ENCODE results near the gene MBLAC1.

Gene MBLAC1

GRCh38 chr7:100090527-100091410, 36.0 kb upstream of the MBLAC1 start:
- no peak for DNase-seq
- CTCF ChIA-PET = interaction anchor here (1.1 to 1.9 kb wide), 2 partner anchors 8 to 11 kb away, joined by 4 to 7 read pairs; partner anchors contain the start of genes AP4M1 and MCM7
- WGBS (ENCODE audit: insufficient coverage) = 93% methylated on average over 12 of the region's 14 CpGs
- Histone ChIP-seq H3K27ac (ENCODE audit: insufficient read depth in 1 of 2, low read depth in 1 of 2, low read length in 2 of 2, poor library complexity in 1 of 2, severe bottlenecking in 2 of 2) (no peak overlapping the region), H3K9me3 (ENCODE audit: control extremely low read depth in 1 of 5, control insufficient read depth in 4 of 5, insufficient read depth in 2 of 5, low read depth in 1 of 5, low read length in 4 of 5) (no peaks in the 10 kb centered on the region), H3K27me3 (replicated peaks in 2 of 5; ENCODE audit: control insufficient read depth in 4 of 5, insufficient read depth in 5 of 5, low read length in 4 of 5) (no peaks in the 10 kb centered on the region), H3K4me1 (ENCODE audit: control extremely low read depth in 1 of 4, control insufficient read depth in 4 of 4, insufficient read depth in 4 of 4, low read length in 3 of 4) (peaks cover 0 to 20% (median 13%) of the 10 kb centered on the region in 4 experiments), H3K4me3 (ENCODE audit: control insufficient read depth in 1 of 7, extremely low read depth in 1 of 7, insufficient read depth in 4 of 7, low read depth in 2 of 7, low read length in 6 of 7) (no peak overlapping the region), H3K36me3 (ENCODE audit: control insufficient read depth in 4 of 4, insufficient read depth in 4 of 4, low read length in 3 of 4) (peaks cover 13 to 56% (median 49%) of the 10 kb centered on the region in 4 experiments)
- POLR2A ChIA-PET = interaction anchor here (1.9 to 2.3 kb wide), 2 partner anchors 8 to 10 kb away, joined by 5 to 8 read pairs; partner anchors contain the start of gene MCM7

- DNase-seq = peak in 1 of 3 donors; percentile 25
- Histone ChIP-seq H3K27ac (ENCODE audit: insufficient read depth in 1 of 2, low read depth in 1 of 2, low read length in 2 of 2, poor library complexity in 1 of 2, severe bottlenecking in 2 of 2) (no peak overlapping the region), H3K4me3 (ENCODE audit: control insufficient read depth in 1 of 7, extremely low read depth in 1 of 7, insufficient read depth in 4 of 7, low read depth in 2 of 7, low read length in 6 of 7) (no peak overlapping the region), H3K9me3 (ENCODE audit: control extremely low read depth in 1 of 5, control insufficient read depth in 4 of 5, insufficient read depth in 2 of 5, low read depth in 1 of 5, low read length in 4 of 5) (no peaks in the 10 kb centered on the region), H3K4me1 (ENCODE audit: control extremely low read depth in 1 of 4, control insufficient read depth in 4 of 4, insufficient read depth in 4 of 4, low read length in 3 of 4) (peaks cover 0 to 20% (median 13%) of the 10 kb centered on the region in 4 experiments), H3K27me3 (replicated peaks in 2 of 5; ENCODE audit: control insufficient read depth in 4 of 5, insufficient read depth in 5 of 5, low read length in 4 of 5) (no peaks in the 10 kb centered on the region), H3K36me3 (ENCODE audit: control insufficient read depth in 4 of 4, insufficient read depth in 4 of 4, low read length in 3 of 4) (peaks cover 14 to 64% (median 55%) of the 10 kb centered on the region in 4 experiments)
- 90% methylated on average over 18 of the region's 19 CpGs for WGBS (ENCODE audit: insufficient coverage)
- ChIA-PET POLR2A (interaction anchor here (1.9 to 2.3 kb wide), 2 partner anchors 9 kb away, joined by 5 to 8 read pairs; partner anchors contain the start of gene MCM7), CTCF (interaction anchor here (1.1 to 2.0 kb wide), 4 partner anchors 9 to 40 kb away, joined by 3 to 7 read pairs (median 5); partner anchors contain the start of genes AP4M1 and MCM7)
These were observed 35.2 kb upstream of the MBLAC1 start for GRCh38 chr7:100091411-100092181.

GRCh38 chr7:100093054-100093453, 33.7 kb upstream of the MBLAC1 start:
- Histone ChIP-seq H3K9me3 (ENCODE audit: control extremely low read depth in 1 of 5, control insufficient read depth in 4 of 5, insufficient read depth in 2 of 5, low read depth in 1 of 5, low read length in 4 of 5) (no peaks in the 10 kb centered on the region), H3K27ac (ENCODE audit: insufficient read depth in 1 of 2, low read depth in 1 of 2, low read length in 2 of 2, poor library complexity in 1 of 2, severe bottlenecking in 2 of 2) (peak overlapping the region in 1 of 2 experiments; percentile 12), H3K4me3 (ENCODE audit: control insufficient read depth in 1 of 7, extremely low read depth in 1 of 7, insufficient read depth in 4 of 7, low read depth in 2 of 7, low read length in 6 of 7) (no peak overlapping the region), H3K36me3 (ENCODE audit: control insufficient read depth in 4 of 4, insufficient read depth in 4 of 4, low read length in 3 of 4) (peaks cover 22 to 78% (median 64%) of the 10 kb centered on the region in 4 experiments), H3K4me1 (ENCODE audit: control extremely low read depth in 1 of 4, control insufficient read depth in 4 of 4, insufficient read depth in 4 of 4, low read length in 3 of 4) (peaks cover 0 to 17% (median 11%) of the 10 kb centered on the region in 4 experiments), H3K27me3 (replicated peaks in 2 of 5; ENCODE audit: control insufficient read depth in 4 of 5, insufficient read depth in 5 of 5, low read length in 4 of 5) (no peaks in the 10 kb centered on the region)
- POLR2A ChIA-PET = interaction anchor here (0.7 kb wide), 1 partner anchor 12 kb away, joined by 3 read pairs; the partner anchor contains the start of gene ZNF3
- no peak for DNase-seq
- CTCF ChIA-PET = interaction anchor here (1.0 to 2.0 kb wide), 2 partner anchors 8 to 38 kb away, joined by 4 to 6 read pairs; no protein-coding TSS in a partner anchor
- WGBS (ENCODE audit: insufficient coverage) = 93% methylated on average over 6 of the region's 8 CpGs

- Histone ChIP-seq H3K36me3 (ENCODE audit: control insufficient read depth in 4 of 4, insufficient read depth in 4 of 4, low read length in 3 of 4) (peaks cover 26 to 82% (median 68%) of the 10 kb centered on the region in 4 experiments), H3K4me3 (ENCODE audit: control insufficient read depth in 1 of 7, extremely low read depth in 1 of 7, insufficient read depth in 4 of 7, low read depth in 2 of 7, low read length in 6 of 7) (no peak overlapping the region), H3K27me3 (replicated peaks in 2 of 5; ENCODE audit: control insufficient read depth in 4 of 5, insufficient read depth in 5 of 5, low read length in 4 of 5) (no peaks in the 10 kb centered on the region), H3K4me1 (ENCODE audit: control extremely low read depth in 1 of 4, control insufficient read depth in 4 of 4, insufficient read depth in 4 of 4, low read length in 3 of 4) (peaks cover 0 to 13% (median 7%) of the 10 kb centered on the region in 4 experiments), H3K9me3 (ENCODE audit: control extremely low read depth in 1 of 5, control insufficient read depth in 4 of 5, insufficient read depth in 2 of 5, low read depth in 1 of 5, low read length in 4 of 5) (no peaks in the 10 kb centered on the region), H3K27ac (ENCODE audit: insufficient read depth in 1 of 2, low read depth in 1 of 2, low read length in 2 of 2, poor library complexity in 1 of 2, severe bottlenecking in 2 of 2) (no peak overlapping the region)
- ChIA-PET CTCF (interaction anchor here (1.0 to 2.0 kb wide), 3 partner anchors 8 to 37 kb away, joined by 3 to 6 read pairs (median 4); no protein-coding TSS in a partner anchor), POLR2A (interaction anchor here (0.7 kb wide), 1 partner anchor 12 kb away, joined by 3 read pairs; the partner anchor contains the start of gene ZNF3)
- no peak for DNase-seq
- WGBS (ENCODE audit: insufficient coverage) = 98% methylated on average over 13 of the region's 13 CpGs
These were observed 33.3 kb upstream of the MBLAC1 start for GRCh38 chr7:100093498-100093897.

- POLR2A ChIA-PET = interaction anchor here (1.3 kb wide), 1 partner anchor 11 kb away, joined by 4 read pairs; no protein-coding TSS in a partner anchor
These were observed 32.8 kb upstream of the MBLAC1 start for GRCh38 chr7:100093925-100094486.

GRCh38 chr7:100095289-100095688, 31.5 kb upstream of the MBLAC1 start:
- Histone ChIP-seq H3K9me3 (ENCODE audit: control extremely low read depth in 1 of 5, control insufficient read depth in 4 of 5, insufficient read depth in 2 of 5, low read depth in 1 of 5, low read length in 4 of 5) (no peaks in the 10 kb centered on the region), H3K4me3 (ENCODE audit: control insufficient read depth in 1 of 7, extremely low read depth in 1 of 7, insufficient read depth in 4 of 7, low read depth in 2 of 7, low read length in 6 of 7) (no peak overlapping the region), H3K4me1 (ENCODE audit: control extremely low read depth in 1 of 4, control insufficient read depth in 4 of 4, insufficient read depth in 4 of 4, low read length in 3 of 4) (peaks cover 7 to 15% (median 9%) of the 10 kb centered on the region in 4 experiments), H3K27me3 (replicated peaks in 2 of 5; ENCODE audit: control insufficient read depth in 4 of 5, insufficient read depth in 5 of 5, low read length in 4 of 5) (no peaks in the 10 kb centered on the region), H3K36me3 (ENCODE audit: control insufficient read depth in 4 of 4, insufficient read depth in 4 of 4, low read length in 3 of 4) (peaks cover 31 to 95% (median 78%) of the 10 kb centered on the region in 4 experiments), H3K27ac (ENCODE audit: insufficient read depth in 1 of 2, low read depth in 1 of 2, low read length in 2 of 2, poor library complexity in 1 of 2, severe bottlenecking in 2 of 2) (no peak overlapping the region)
- DNase-seq = no peak
- ChIA-PET POLR2A (interaction anchor here (1.3 kb wide), 1 partner anchor 13 kb away, joined by 4 read pairs; no protein-coding TSS in a partner anchor), CTCF (no interaction called here)
- 93% methylated on average over 3 of the region's 9 CpGs for WGBS (ENCODE audit: insufficient coverage)

More at GRCh38 chr7:100093925-100094486, 32.8 kb upstream of the MBLAC1 start:
- CTCF ChIA-PET = interaction anchor here (1.0 to 2.0 kb wide), 3 partner anchors 8 to 37 kb away, joined by 3 to 6 read pairs (median 4); no protein-coding TSS in a partner anchor
- Histone ChIP-seq H3K36me3 (ENCODE audit: control insufficient read depth in 4 of 4, insufficient read depth in 4 of 4, low read length in 3 of 4) (peaks cover 29 to 87% (median 73%) of the 10 kb centered on the region in 4 experiments), H3K27ac (ENCODE audit: insufficient read depth in 1 of 2, low read depth in 1 of 2, low read length in 2 of 2, poor library complexity in 1 of 2, severe bottlenecking in 2 of 2) (no peak overlapping the region), H3K27me3 (replicated peaks in 2 of 5; ENCODE audit: control insufficient read depth in 4 of 5, insufficient read depth in 5 of 5, low read length in 4 of 5) (no peaks in the 10 kb centered on the region), H3K9me3 (ENCODE audit: control extremely low read depth in 1 of 5, control insufficient read depth in 4 of 5, insufficient read depth in 2 of 5, low read depth in 1 of 5, low read length in 4 of 5) (no peaks in the 10 kb centered on the region), H3K4me3 (ENCODE audit: control insufficient read depth in 1 of 7, extremely low read depth in 1 of 7, insufficient read depth in 4 of 7, low read depth in 2 of 7, low read length in 6 of 7) (no peak overlapping the region), H3K4me1 (ENCODE audit: control extremely low read depth in 1 of 4, control insufficient read depth in 4 of 4, insufficient read depth in 4 of 4, low read length in 3 of 4) (peaks cover 0 to 13% (median 8%) of the 10 kb centered on the region in 4 experiments)
- DNase-seq = no peak
- WGBS (ENCODE audit: insufficient coverage) = 97% methylated on average over 13 of the region's 16 CpGs

All from common myeloid progenitor, CD34-positive (primary cell).